GM21526 (cell line): Measurements from ENCODE around the gene CALHM1.
"Not testable (repeated sequence)": the region's sequence is repeated elsewhere in the genome, so short reads cannot be mapped to it uniquely, and the experiment has no call there.

ENCODE experiments used
- ATAC-seq: cut with Tn5 transposase; IDR thresholded peaks from one replicate; pipeline ENCODE4 v1.9.1; 2021; ENCODE audit warnings: moderate library complexity; ENCODE audit not compliant: unreplicated experiment, low FRiP score

Gene CALHM1

GRCh38 chr10:103458720-103459119 is at the start of gene CALHM1:
CALHM1 (minus strand) TSS chr10:103458900; CDS start chr10:103458751, 149 bp downstream.
- peak; percentile 63 for ATAC-seq

GRCh38 chr10:103507235-103508191 is 48.8 kb upstream of the CALHM1 start:
- ATAC-seq, result no peak

- no peak for ATAC-seq
Observed at GRCh38 chr10:103506061-103506460, 47.4 kb upstream of the CALHM1 start.

- ATAC-seq, result no peak
Observed at GRCh38 chr10:103504181-103504783, 45.6 kb upstream of the CALHM1 start.

- ATAC-seq, result not testable (repeated sequence)
Observed at GRCh38 chr10:103503777-103504176, 45.1 kb upstream of the CALHM1 start.

- no peak for ATAC-seq
Observed at GRCh38 chr10:103502849-103503660, 44.4 kb upstream of the CALHM1 start.

- ATAC-seq, result no peak
Observed at GRCh38 chr10:103501186-103501585, 42.5 kb upstream of the CALHM1 start.

- no peak for ATAC-seq
Observed at GRCh38 chr10:103500481-103500880, 41.8 kb upstream of the CALHM1 start.

GRCh38 chr10:103499881-103500280 is 41.2 kb upstream of the CALHM1 start:
- no peak for ATAC-seq

- no peak for ATAC-seq
Observed at GRCh38 chr10:103498936-103499638, 40.4 kb upstream of the CALHM1 start.

- no peak for ATAC-seq
Observed at GRCh38 chr10:103497161-103497915, 38.6 kb upstream of the CALHM1 start.

- ATAC-seq, result no peak
Observed at GRCh38 chr10:103495321-103495720, 36.6 kb upstream of the CALHM1 start.

- ATAC-seq, result no peak
Observed at GRCh38 chr10:103493916-103494877, 35.5 kb upstream of the CALHM1 start.

GRCh38 chr10:103493362-103493915 is 34.7 kb upstream of the CALHM1 start, which contains the start of gene NEURL1:
NEURL1 (plus strand) TSS chr10:103493705; CDS start chr10:103494388, 683 bp downstream.
- no peak for ATAC-seq

GRCh38 chr10:103492655-103493261 is 34.1 kb upstream of the CALHM1 start:
- ATAC-seq, result no peak

GRCh38 chr10:103491729-103492364 is 33.1 kb upstream of the CALHM1 start:
- ATAC-seq, result no peak

- peak; percentile 8 for ATAC-seq
Observed at GRCh38 chr10:103490986-103491314, 32.2 kb upstream of the CALHM1 start.
